HG03378 (cell line): Measurements from ENCODE around the gene PLEKHA5.
"Not testable (repeated sequence)": the region's sequence is repeated elsewhere in the genome, so short reads cannot be mapped to it uniquely, and the experiment has no call there.

Experiments used
- ATAC-seq: cut with Tn5 transposase; IDR thresholded peaks from one replicate; pipeline ENCODE4 v1.9.1; 2021; ENCODE audit warnings: mild to moderate bottlenecking, moderate library complexity; ENCODE audit not compliant: unreplicated experiment

Gene PLEKHA5

GRCh38 chr12:19165451-19165850 is 35.9 kb downstream of the PLEKHA5 start:
- ATAC-seq = no peak

DNA sequence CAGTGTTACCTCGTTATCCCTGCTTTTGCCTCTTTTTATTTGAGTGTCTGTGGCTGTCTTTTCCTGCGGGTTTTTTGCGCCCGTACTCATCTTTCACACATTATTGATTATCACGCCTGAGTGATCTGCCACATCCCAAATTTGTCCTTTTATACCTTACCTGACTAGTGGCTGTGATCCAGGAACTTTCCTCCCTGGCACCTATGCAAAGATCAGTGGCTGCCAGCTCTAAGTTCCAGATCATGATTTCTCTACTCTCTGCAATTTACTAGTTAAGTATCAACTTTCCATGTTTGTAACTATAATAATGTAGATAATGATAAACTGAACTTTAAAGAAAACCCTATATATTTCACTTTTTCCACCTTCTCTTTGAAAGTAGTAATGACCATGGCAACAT is 36.9 kb downstream of the PLEKHA5 start:
- no peak for ATAC-seq

DNA sequence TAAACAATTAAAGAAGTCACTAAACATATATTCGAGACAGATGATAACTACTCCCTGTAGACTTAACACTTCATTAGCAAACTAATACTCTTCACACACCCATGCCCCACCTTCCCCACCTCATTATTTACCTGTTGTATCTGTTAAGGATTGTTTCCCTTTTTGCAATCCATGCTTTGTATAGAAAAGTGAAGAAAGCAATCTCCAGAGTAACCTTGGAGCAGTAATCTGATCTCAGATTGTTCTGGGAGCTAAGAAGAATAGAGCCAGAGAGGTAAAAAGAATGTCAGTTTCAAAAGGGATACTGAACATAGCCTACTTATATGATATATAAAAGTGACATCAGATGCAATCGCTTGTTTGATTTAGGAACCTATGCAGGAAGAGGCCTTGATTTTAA is 37.4 kb downstream of the PLEKHA5 start:
- ATAC-seq = no peak

DNA sequence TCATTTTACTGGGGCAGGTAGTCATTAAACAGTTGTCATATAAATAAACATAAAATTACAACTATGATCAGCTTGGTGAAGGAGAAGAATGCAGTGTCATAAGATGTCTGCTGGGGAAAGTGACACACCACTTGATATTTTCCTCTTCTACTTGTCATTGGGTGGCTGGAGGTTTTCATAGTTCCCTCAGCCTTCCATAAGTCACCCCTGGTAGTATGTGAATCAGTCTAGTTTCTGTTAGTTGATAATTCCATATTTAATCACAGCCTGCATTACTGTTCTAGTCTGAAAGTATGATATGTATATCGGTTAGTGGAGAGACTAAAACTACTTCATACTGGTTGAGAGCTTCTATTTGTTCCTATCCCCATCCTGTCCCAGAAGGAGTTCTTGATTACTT is 38.2 kb downstream of the PLEKHA5 start:
- no peak for ATAC-seq

GRCh38 chr12:19168644-19169043 is 39.1 kb downstream of the PLEKHA5 start:
- ATAC-seq = no peak

DNA sequence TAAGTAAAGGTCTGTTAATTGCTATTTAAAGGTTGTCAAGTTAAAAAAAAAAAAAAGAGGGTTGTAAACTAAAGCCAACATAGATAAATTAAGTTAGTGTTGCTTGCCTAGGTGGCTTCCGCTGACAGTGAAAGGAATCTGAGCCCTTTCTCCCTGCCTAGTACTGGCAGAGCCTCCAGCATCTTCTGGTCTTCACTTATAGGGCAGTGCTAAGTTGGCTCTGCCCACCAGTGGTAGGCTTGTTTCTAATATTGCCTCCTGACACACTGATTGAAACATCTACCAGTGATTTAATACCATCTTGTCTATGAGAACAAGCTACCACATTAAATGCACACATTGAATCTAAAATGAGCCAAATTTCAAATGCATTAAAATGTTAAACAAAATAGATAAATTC is 39.7 kb downstream of the PLEKHA5 start:
- ATAC-seq = no peak

GRCh38 chr12:19170286-19170685 is 40.8 kb downstream of the PLEKHA5 start:
- not testable (repeated sequence) for ATAC-seq

DNA sequence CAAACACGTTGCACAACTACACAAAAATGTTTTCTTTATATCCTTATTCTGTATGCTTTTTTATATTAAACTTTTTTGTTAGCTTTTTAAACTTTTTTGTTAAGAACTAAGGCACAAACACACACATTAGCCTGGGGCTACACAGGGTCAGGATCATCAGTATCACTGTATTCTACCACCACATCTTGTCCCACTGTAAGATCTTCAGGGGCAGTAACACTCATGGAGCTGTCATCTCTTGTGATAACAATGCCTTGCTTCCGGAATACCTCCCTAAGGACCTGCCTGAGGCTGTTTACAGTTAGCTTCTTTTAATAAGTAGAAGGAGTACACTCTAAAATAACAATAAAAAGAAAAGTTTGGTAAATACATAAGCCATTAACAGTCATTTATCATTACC is 42.2 kb downstream of the PLEKHA5 start:
- ATAC-seq = no peak

DNA sequence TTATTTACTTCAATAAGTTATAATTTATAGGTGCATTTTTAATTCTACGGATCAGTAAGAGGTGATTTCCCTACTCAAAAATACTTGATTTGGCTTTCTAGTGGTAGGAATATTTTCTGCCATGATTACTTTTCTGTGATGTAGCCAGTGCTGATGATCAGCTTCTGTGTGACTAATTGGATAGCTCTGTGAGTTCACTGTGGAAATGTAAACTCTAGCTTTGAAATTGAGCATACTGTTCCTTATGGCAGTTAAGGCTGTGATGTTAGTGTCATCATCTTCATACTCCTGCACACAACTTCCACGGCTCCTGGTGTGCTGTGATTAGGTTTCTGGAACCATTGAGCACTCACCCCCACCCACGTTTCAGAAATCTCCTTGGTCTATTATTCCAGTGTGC is 48.2 kb downstream of the PLEKHA5 start:
- ATAC-seq = no peak

DNA sequence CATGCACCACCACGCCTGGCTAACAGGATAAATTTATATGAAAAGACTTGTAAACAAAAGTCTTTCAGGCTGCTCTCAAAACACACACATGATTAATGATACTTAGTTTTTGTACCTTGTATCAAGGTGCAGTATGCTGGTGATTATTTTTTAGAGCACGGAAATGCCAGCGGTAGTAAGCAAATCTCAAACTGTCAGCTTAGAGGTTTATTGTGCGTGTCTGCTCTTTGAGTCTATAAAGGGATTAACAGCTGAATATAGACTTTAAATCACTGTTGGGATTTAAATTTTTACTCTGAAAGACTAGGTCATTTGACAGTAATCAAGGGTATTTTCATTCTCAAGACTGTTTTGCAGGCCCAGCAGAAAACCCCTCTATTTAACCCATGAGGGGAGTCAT is 50.5 kb downstream of the PLEKHA5 start:
- ATAC-seq = no peak

GRCh38 chr12:19181666-19182426 is 52.3 kb downstream of the PLEKHA5 start:
- ATAC-seq = no peak

DNA sequence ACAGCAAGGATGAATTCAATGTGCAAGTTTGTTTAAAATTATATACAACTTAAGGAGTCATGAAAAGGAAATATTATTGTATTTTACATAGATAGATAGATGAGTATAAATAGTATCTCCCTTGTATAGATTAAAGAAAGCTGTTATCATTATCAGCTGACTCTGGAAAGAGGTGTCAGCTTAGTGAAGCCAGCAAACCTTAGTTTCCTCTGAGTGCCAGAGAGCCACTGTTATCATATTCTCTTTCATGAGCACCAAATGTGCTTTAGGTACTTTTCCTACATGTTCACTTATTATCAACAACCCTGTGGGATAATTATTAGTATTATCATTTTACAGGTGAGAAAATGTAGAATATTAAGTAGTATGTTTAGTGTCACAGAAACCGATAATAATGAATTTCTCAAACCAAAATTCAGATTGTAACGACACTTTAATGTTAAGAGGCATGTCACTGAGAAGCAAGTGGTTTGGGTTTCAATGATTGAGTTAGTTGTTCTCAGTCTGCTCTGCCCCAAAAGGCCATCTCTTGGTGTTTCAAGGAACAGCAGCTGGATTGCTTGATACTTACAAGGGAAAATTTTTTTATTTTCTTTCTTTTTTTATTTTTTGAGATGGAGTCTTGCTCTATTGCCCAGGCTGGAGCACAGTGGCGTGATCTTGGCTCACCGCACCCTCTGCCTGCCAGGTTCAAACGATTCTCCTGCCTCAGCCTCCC is 53.7 kb downstream of the PLEKHA5 start:
- ATAC-seq = no peak

DNA sequence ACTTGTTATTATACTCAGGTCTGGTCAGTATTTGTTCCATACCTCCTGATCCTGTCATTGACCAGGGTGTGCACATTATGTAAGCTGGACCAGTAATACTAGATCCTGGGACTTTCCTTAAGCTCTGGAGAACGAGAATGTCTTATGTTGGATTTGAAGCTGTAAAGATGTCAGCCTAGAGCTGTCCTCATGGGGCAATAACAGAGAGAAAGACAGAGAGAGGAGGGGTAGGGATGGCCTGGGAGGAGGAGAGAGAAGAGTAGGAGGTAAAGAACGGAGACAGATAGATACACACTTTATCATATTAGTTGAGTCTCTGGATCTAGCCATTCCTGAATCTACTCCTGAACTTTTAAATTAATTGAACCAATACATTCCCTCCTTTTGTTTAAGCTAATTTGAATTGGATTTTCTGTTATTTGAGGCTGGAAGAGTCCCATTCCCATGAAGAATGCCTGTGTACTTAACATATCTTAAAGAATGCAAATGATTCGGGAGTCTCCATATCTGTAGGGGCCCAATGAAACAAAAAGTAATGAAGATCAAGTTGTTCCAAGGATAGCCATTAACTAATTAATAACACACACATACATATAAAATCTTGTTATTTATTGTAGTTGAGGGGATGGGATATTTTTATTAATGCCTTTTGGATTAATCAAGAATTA is 55.9 kb downstream of the PLEKHA5 start:
- ATAC-seq = no peak

- no peak for ATAC-seq
Observed at GRCh38 chr12:19186722-19187661, 57.5 kb downstream of the PLEKHA5 start.

DNA sequence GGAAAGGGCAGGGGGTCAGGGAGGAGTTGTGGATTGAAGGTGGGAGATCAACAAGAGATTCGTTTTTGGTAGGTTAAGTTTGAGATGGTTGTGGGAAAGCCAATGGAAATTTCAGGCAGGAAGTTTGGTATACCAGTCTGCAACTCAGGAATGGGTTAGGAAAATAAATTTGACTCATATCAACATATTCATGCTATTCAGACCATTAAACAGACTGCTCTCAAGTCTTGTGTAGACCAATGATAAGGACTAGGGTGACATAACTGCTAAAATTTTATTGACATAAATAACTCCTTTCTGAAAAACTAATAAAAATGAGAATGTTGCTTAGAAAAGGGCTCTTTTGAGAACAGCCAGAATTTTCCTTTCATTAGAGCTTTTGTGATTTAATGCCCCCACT is 60.0 kb downstream of the PLEKHA5 start:
- ATAC-seq = no peak

DNA sequence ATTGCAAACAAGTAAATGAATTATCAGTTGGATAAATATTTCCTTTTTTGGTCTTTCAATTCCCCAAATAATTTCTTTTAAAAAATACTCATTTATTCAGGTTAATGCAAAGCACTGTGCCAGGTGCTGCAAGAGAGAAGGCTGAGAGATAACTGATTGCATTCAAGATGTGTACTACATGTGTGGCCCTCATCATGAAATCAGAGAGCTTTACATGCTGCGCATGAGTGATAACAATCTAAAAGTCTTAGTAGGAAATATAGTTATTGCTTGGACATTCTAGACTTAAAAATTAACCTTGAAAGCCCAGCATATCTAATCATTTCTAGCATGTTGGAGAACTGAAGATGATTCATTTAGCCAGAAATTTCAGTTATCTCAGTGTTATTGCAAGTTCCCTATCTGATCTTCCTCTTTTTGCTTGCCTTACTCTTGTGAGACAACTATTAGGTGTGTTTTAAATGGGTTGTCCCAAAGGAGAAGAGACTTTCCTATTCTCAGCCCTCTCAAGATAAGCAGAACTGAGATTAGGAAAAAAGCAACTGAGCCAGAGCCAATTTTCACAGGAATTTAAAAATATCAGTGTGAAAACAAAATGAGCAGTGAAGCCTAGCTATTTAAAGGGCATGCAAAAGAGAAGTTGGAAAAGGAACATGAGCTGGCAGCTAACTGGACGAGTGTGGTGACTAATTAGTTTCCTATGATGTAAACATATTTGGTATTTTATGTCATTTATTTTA is 60.9 kb downstream of the PLEKHA5 start:
- no peak for ATAC-seq

- ATAC-seq = no peak
Observed at GRCh38 chr12:19191089-19191488, 61.6 kb downstream of the PLEKHA5 start.

GRCh38 chr12:19191563-19191962 is 62.0 kb downstream of the PLEKHA5 start:
- ATAC-seq = no peak

- no peak for ATAC-seq
Observed at GRCh38 chr12:19192710-19193109, 63.2 kb downstream of the PLEKHA5 start.

DNA sequence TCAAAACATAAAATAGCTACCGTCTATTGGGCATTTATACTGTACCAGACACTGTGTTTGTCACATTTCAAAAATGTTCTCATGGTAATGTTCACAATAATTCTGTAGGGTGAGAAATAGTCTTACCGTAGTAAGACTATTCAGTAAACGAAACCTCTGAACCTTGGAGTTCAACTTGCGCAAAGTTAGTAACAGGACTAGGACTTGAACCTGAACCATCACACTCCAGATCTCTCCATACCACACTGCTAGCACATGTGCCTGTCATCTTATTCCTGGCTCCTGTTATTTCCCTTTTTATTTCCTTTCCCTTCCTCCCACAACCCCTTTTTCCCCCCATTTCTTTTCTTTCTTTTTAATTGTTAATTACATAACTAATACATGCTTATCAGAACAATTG is 65.4 kb downstream of the PLEKHA5 start:
- ATAC-seq = no peak
